Measurements from ENCODE around the gene FAM186B. TPM values are rescaled to one million over a fixed set of nuclear protein-coding genes. Genes with fewer than 3 reads are reported as not detected.

Gene FAM186B, protein sequence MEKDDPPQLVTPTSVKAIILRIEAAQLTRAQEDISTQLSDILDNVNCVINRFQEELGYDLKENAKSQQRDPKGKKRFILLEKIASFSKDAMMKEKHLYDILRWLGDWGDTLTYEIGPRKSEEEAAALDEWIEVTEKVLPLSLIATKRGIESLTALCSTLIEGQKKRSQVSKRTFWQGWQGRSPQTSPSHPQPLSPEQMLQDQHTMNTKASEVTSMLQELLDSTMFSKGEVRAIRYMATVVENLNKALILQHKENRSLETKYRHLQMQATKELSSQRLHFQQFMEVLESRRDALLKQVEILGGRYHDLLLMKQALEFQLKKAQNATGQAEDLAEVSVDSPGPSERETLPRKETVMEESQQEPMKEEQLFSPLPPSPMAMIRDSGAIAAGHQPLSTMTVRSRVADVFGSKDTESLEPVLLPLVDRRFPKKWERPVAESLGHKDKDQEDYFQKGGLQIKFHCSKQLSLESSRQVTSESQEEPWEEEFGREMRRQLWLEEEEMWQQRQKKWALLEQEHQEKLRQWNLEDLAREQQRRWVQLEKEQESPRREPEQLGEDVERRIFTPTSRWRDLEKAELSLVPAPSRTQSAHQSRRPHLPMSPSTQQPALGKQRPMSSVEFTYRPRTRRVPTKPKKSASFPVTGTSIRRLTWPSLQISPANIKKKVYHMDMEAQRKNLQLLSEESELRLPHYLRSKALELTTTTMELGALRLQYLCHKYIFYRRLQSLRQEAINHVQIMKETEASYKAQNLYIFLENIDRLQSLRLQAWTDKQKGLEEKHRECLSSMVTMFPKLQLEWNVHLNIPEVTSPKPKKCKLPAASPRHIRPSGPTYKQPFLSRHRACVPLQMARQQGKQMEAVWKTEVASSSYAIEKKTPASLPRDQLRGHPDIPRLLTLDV
- 0.05 to 0.16 TPM (median 0.13 TPM) in 5 replicates for total RNA-seq (2022; extraction: Qiagen RNA extraction)

DNA sequence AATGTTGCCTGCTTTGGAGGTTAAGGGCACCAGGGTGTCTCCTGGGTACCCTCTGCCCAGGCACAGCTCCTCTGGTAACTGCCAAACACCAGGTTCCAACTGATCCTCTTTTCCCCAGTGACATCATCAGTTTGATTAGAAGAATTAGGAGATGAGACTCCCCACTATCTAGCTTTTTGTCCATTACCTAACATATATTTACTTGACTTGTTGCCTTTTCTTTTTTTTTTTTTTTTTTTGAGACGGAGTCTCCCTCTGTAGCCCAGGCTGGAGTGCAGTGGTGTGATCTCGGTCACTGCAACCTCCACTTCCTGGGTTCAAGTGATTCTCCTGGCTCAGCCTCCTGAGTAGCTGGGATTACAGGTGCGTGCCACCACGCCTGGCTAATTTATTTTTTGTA, at the start of gene FAM186B:
Gene FAM186B (minus strand): TSS at position 101 of the 400 bp plus-strand sequence. CDS start 162 bp downstream, outside the sequence.

DNA sequence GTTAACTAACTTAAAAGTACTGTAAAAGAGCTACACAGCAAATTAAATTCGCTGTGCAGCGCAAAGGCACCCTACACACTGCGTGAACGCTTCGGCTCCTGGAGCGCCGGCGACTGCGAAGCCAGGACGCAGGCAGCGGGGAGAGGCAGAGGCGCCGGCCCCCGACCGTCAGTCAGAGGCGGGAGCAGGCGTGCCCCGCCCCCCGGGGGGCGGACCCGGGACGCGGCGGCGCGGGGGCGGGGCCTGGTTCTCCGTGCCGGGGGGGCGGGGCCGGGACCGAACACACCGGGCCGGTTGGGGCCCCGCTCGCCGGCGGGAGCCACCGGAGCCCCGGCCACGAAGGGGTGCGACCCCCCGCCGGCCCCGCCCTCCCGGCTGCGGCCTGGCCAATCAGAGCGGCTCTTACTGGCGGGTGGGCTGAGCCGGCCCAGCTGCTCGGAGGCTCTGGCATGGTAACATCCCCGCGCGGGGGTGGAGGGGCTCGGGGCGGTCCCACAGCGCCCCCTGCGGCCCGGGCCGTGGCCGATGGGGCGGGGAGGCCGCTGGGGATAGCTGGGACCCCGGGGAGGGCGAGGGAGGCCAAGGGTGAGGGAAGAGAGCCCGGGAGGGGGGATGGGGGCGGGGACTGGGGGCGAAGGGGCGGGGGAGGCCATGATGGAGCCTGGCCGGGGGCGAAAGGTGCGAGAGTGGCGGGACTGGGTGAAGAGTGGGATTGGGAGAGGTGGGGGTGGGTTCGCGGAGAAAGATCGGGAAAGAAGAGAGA, 17.9 kb upstream of the FAM186B start, which contains the start of gene PRPF40B:
Gene PRPF40B (plus strand): TSS at position 420 of the 763 bp plus-strand sequence. CDS start 30 bp downstream, at position 450.

DNA sequence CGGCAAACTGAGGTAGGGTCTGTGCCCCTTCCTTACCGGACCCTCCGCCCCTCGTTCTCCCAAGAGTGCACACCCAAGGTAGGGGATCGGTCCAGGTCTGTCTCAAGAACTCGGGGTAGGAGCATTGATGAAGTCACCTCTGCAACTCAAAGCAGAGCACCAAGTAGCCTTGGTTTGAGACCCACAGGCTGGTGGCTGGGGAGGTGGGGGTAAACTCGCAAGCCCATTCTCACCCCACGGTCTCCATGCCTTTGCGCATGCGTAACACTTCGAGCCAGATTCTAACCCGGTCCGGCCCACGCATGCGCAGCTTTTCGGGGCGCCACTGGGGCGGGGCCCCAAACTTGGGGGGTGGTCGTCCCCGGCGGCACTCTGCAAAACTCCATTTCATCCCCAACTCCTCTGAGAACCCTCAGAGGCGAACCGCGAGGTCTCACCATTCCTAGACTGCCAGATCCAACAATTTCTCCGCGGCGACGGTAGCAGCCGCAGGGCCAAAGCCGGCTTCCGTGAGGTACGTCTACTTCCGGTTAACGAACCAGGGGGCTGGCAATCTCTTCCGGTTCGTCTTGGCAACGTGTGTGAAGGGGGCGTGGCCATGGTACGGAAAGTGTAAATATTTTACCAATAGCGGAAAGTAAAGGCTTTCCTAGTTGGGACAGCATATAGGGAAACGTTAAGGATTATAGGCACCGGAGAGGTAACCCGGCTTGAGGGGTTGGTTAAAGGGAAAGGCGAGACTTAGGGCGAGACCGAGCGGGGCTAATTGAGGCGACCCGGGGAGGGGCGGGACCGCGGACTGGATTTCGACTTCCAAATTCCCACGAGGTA, 37.6 kb downstream of the FAM186B start, which contains the start of gene MCRS1:
Gene MCRS1 (minus strand): TSS at position 532 of the 831 bp plus-strand sequence. CDS start 1,411 bp downstream, outside the sequence.

DNA sequence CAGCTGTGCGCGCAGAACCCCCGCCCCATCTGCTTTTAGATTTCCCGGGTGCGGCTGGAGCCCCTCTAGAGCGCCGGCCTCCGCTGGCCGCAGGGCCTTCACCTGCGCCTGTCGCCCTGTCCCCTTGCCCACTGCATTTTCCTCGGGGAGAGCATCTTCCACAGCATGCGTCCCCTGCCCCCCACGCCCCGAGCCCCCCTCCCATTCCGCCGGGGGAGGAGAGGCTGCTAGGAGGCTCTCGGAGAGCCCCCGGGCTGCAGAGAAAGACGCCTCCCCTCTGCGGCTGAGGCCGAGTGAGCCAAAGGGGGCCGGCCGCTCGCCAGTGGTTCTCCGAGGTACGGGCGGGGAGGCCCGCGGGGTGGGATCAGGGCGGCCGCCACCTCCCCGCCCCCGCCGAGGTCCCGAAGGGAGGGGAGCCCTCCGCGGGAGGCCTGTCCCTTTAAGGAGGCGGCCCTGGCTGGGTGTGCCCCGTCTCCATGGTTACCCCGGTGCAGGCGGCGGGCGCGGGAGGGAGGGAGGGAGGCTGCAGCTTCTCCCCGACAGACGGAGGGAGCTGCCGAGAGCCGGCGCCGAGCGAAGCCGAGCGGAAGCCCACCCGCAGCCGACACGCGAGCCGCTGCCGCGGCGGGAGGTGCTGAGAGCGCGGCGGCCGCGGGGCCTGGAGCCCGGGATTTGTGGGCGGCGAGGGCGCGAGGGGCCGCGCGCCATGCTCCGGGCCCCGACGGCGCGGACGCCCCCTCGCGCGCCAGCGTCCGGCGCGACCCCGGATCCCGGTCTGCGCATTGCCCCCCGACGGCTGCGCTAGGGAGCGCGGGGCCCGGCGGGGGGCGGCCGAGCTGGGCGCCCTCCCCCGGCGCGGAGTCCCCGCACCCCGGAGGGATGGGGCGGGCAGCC, 66.7 kb downstream of the FAM186B start, which contains the start of gene KCNH3:
Gene KCNH3 (plus strand): TSS at position 521 of the 894 bp plus-strand sequence. CDS start 387 bp downstream, outside the sequence.

Other genes starting within 250 kb of the FAM186B start
- 26.1 to 38.4 TPM (median 31.5 TPM) in 5 replicates for gene SPATS2, start 238.2 kb downstream of the FAM186B start, total RNA-seq (2022; extraction: Qiagen RNA extraction)
- gene KCNH3, start 66.6 kb downstream of the FAM186B start, total RNA-seq (2022; extraction: Qiagen RNA extraction): 1.7 to 3.3 TPM (median 2.1 TPM) in 5 replicates
- gene MCRS1, start 37.5 kb downstream of the FAM186B start, total RNA-seq (2022; extraction: Qiagen RNA extraction): 61.5 to 65.6 TPM (median 63.8 TPM) in 5 replicates
- 4.7 to 7.0 TPM (median 5.8 TPM) in 5 replicates for gene PRPF40B, start 17.9 kb upstream of the FAM186B start, total RNA-seq (2022; extraction: Qiagen RNA extraction)
- 1.1 to 2.5 TPM (median 2.0 TPM) in 5 replicates for gene FMNL3, start 101.8 kb upstream of the FAM186B start, total RNA-seq (2022; extraction: Qiagen RNA extraction)
- gene TMBIM6, start 135.9 kb upstream of the FAM186B start, total RNA-seq (2022; extraction: Qiagen RNA extraction): 471 to 512 TPM (median 502 TPM) in 5 replicates
- 8.0 to 9.7 TPM (median 9.0 TPM) in 5 replicates for gene NCKAP5L, start 222.8 kb upstream of the FAM186B start, total RNA-seq (2022; extraction: Qiagen RNA extraction)
- 4.3 to 4.9 TPM (median 4.4 TPM) in 5 replicates for gene BCDIN3D, start 237.5 kb upstream of the FAM186B start, total RNA-seq (2022; extraction: Qiagen RNA extraction)